Breast epithelium (tissue), 3 donors: ENCODE results near the gene SKAP1.

ENCODE experiments used
- CTCF ChIP-seq, 3 donors: fragments of 450-650 bp; IDR thresholded peaks; one replicate each; pipeline ENCODE4 v1.5.1; 2016 to 2017; ENCODE audit warnings: antibody characterized with exemption in 3 of 3, mild to moderate bottlenecking in 3 of 3, moderate library complexity in 3 of 3
- POLR2AphosphoS5 ChIP-seq, 3 donors: sonication (generic); formaldehyde crosslinking; IDR thresholded peaks; one replicate each; pipeline ENCODE4 v1.6.1; 2017; ENCODE audit warnings: antibody characterized with exemption in 3 of 3

- TF ChIP-seq CTCF (IDR thresholded peaks at IDR 0.05), result no peak
- no peak for TF ChIP-seq POLR2AphosphoS5 (IDR thresholded peaks at IDR 0.05)
Measured at GRCh38 chr17:48102043-48102750, 327.8 kb downstream of the SKAP1 start.
